ENCODE data around the gene DCLRE1B.

DCLRE1B gene

GRCh38 chr1:113951719-113952118 is 46.6 kb downstream of the DCLRE1B start:
- DNase-seq (ENCODE audit: extremely low read depth, low read depth): no peak
- no peak overlapping the region for H3K4me3 ChIP-seq (replicated peaks; ENCODE audit: low read depth, low read length)
- no peak for TF ChIP-seq CTCF (IDR thresholded peaks at IDR 0.05; ENCODE audit: low read depth, low read length, missing control alignments)

GRCh38 chr1:113957984-113958383 is 52.9 kb downstream of the DCLRE1B start:
- no peak overlapping the region for H3K4me3 ChIP-seq (replicated peaks; ENCODE audit: low read depth, low read length)
- DNase-seq (ENCODE audit: extremely low read depth, low read depth): no peak
- TF ChIP-seq CTCF (IDR thresholded peaks at IDR 0.05; ENCODE audit: low read depth, low read length, missing control alignments): no peak

GRCh38 chr1:113958691-113959090 is 53.6 kb downstream of the DCLRE1B start:
- H3K4me3 ChIP-seq (replicated peaks; ENCODE audit: low read depth, low read length): no peak overlapping the region
- no peak for DNase-seq (ENCODE audit: extremely low read depth, low read depth)
- TF ChIP-seq CTCF (IDR thresholded peaks at IDR 0.05; ENCODE audit: low read depth, low read length, missing control alignments): no peak

GRCh38 chr1:113963281-113963906 is 58.3 kb downstream of the DCLRE1B start:
- H3K4me3 ChIP-seq (replicated peaks; ENCODE audit: low read depth, low read length): no peak overlapping the region
- DNase-seq (ENCODE audit: extremely low read depth, low read depth): no peak
- no peak for TF ChIP-seq CTCF (IDR thresholded peaks at IDR 0.05; ENCODE audit: low read depth, low read length, missing control alignments)
